Endodermal cell (in vitro differentiated cells): ENCODE data around the gene LRRC43. TPM values are rescaled to one million over a fixed set of nuclear protein-coding genes. Genes with fewer than 3 reads are reported as not detected.

Source experiments
- DNase-seq: peaks from one replicate; pipeline ENCODE4 v3.0.0-alpha.2; 2017
- H3K27ac ChIP-seq: 2 replicates; pipeline ENCODE4 v1.5.1; 2013; ENCODE audit warnings: mild to moderate bottlenecking, low read depth, low read length, moderate library complexity
- H3K27me3 ChIP-seq: 2 replicates; pipeline ENCODE4 v1.6.1; 2013; ENCODE audit warnings: mild to moderate bottlenecking, low read length, moderate library complexity; ENCODE audit not compliant: insufficient read depth, control insufficient read depth, poor library complexity, severe bottlenecking
- H3K36me3 ChIP-seq: 2 replicates; pipeline ENCODE4 v1.7.0; 2013; ENCODE audit warnings: mild to moderate bottlenecking, low read length, moderate library complexity; ENCODE audit not compliant: control insufficient read depth, insufficient read depth
- H3K4me1 ChIP-seq: one replicate; pipeline ENCODE4 v1.7.0; 2013; ENCODE audit warnings: low read length; ENCODE audit not compliant: control insufficient read depth, insufficient read depth
- H3K4me3 ChIP-seq: 2 replicates; pipeline ENCODE4 v1.5.1; 2013; ENCODE audit warnings: mild to moderate bottlenecking, low read length, moderate library complexity
- H3K9ac ChIP-seq: 2 replicates; pipeline ENCODE4 v1.6.1; 2013; ENCODE audit warnings: mild to moderate bottlenecking, low read length, moderate library complexity; ENCODE audit not compliant: poor library complexity, severe bottlenecking; ENCODE audit errors: extremely low read depth
- H3K9me3 ChIP-seq: 2 replicates; pipeline ENCODE4 v1.6.1; 2013; ENCODE audit warnings: mild to moderate bottlenecking, low read length, moderate library complexity; ENCODE audit not compliant: control insufficient read depth
- H3K27ac Mint-ChIP-seq: 2 replicates; pipeline ENCODE4 v1.8.0; 2020; ENCODE audit warnings: mixed read lengths
- H3K27me3 Mint-ChIP-seq: 2 replicates; pipeline ENCODE4 v1.8.0; 2021; ENCODE audit warnings: mild to moderate bottlenecking, mixed read lengths; ENCODE audit not compliant: insufficient read depth
- H3K36me3 Mint-ChIP-seq: 2 replicates; pipeline ENCODE4 v1.8.0; 2020; ENCODE audit warnings: low read depth, mixed read lengths
- H3K4me1 Mint-ChIP-seq: 2 replicates; pipeline ENCODE4 v1.8.0; 2020; ENCODE audit warnings: mixed read lengths
- H3K4me3 Mint-ChIP-seq: 2 replicates; pipeline ENCODE4 v1.8.0; 2020; ENCODE audit warnings: mild to moderate bottlenecking, moderate library complexity, mixed read lengths
- H3K9me3 Mint-ChIP-seq: 2 replicates; pipeline ENCODE4 v1.8.0; 2020; ENCODE audit warnings: mild to moderate bottlenecking, mixed read lengths
- CTCF ChIP-seq: fragments of 200-600 bp; sonication (generic); conservative IDR thresholded peaks from 2 replicates; pipeline ENCODE4 v1.5.0; 2021; ENCODE audit warnings: antibody characterized with exemption, mild to moderate bottlenecking
- WGBS, 2 experiments: methylation state at CpG; one replicate each; pipeline versions ENCODE4 v1.1.5 to v1.1.7; 2013; ENCODE audit warnings: missing lambda C conversion rate in 2 of 2, mixed read lengths in 1 of 2; ENCODE audit not compliant: insufficient coverage in 1 of 2, insufficient read length in 1 of 2; 5-methylcytosine and 5-hydroxymethylcytosine counted together
- total RNA-seq, 2 donors: library from RNA; stranded (reverse); fragmentation: NEBNext Ultra II Directional in 1 of 2; extraction: Animal tissue kit (Norgen Biotek cat#: 25700) in 1 of 2; gene quantifications; 2 replicates in 1 of 2; 3 replicates in 1 of 2; pipeline ENCODE4 v1.2.1, GENCODE V29; 2021

The LRRC43 gene
- total RNA-seq, 2 donors from 2014 or later = 1.5 to 2.4 TPM

DNA sequence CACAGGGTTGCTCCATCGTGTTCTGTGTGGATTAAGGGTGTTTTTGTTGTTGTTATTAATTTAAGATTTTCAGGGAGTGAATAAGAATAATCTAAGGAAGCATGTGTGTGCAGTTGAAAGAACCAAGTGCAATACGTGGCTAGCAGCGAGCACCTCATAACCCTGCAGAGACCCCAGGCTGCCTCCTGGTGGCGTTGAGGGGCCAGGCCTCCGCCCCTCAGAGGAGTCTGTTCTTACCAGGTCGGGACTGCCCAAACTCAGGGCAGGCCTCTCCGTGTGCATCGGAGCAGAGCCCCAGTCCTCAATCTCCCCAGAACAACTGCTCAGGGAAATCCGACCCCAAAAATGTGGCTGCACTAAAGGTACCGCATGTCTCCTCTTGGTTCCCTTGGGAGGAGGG, 45.7 kb upstream of the LRRC43 start:
- peaks cover 21% of the 10 kb centered on the region for H3K36me3 ChIP-seq
- DNase-seq = peak; percentile 90
- no peak overlapping the region for H3K27ac ChIP-seq
- peak; percentile 79 for TF ChIP-seq CTCF
- Mint-ChIP-seq H3K27ac (no peak overlapping the region), H3K27me3 (no peaks in the 10 kb centered on the region), H3K4me1 (no peaks in the 10 kb centered on the region), H3K9me3 (peaks cover 9% of the 10 kb centered on the region), H3K36me3 (peaks cover 43% of the 10 kb centered on the region), H3K4me3 (no peak overlapping the region)
- no peaks in the 10 kb centered on the region for H3K27me3 ChIP-seq
- no peak overlapping the region for H3K4me3 ChIP-seq
- H3K9me3 ChIP-seq = peaks cover 8% of the 10 kb centered on the region
- WGBS, 2 experiments = 70 to 76% methylated on average over 9 to 10 of the region's 10 CpGs
- no peak overlapping the region for H3K9ac ChIP-seq
- no peaks in the 10 kb centered on the region for H3K4me1 ChIP-seq

DNA sequence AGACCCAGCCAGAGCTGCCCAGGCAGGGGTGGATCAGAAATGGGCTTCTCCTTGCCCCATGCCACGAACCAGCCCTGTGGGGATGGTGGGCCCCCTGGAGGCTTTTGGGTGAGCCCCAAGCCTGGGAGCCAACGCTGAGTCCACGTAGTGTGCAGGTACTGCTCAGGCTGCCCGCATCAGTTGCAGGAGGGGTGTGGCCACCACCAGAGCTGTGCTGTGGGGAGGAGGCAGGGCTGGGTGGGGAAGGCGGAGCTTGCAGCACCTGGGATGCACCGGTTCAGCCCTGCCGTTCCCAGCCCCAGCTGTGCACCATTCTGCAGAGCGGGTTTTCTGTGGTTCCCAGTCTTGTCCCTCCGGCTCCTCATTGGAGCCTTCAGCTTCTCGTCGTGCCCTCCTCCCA, 45.2 kb upstream of the LRRC43 start:
- no peaks in the 10 kb centered on the region for H3K27me3 Mint-ChIP-seq
- Histone ChIP-seq H3K36me3 (peaks cover 25% of the 10 kb centered on the region), H3K27ac (no peak overlapping the region), H3K4me3 (no peak overlapping the region), H3K9me3 (peaks cover 13% of the 10 kb centered on the region), H3K27me3 (no peaks in the 10 kb centered on the region), H3K4me1 (no peaks in the 10 kb centered on the region), H3K9ac (no peak overlapping the region)
- no peak for TF ChIP-seq CTCF
- peaks cover 13% of the 10 kb centered on the region for H3K9me3 Mint-ChIP-seq
- H3K4me3 Mint-ChIP-seq = no peak overlapping the region
- WGBS, 2 experiments = 85 to 93% methylated on average over 3 to 11 of the region's 11 CpGs
- H3K36me3 Mint-ChIP-seq = peaks cover 47% of the 10 kb centered on the region
- no peaks in the 10 kb centered on the region for H3K4me1 Mint-ChIP-seq
- DNase-seq = peak; percentile 88
- no peak overlapping the region for H3K27ac Mint-ChIP-seq

DNA sequence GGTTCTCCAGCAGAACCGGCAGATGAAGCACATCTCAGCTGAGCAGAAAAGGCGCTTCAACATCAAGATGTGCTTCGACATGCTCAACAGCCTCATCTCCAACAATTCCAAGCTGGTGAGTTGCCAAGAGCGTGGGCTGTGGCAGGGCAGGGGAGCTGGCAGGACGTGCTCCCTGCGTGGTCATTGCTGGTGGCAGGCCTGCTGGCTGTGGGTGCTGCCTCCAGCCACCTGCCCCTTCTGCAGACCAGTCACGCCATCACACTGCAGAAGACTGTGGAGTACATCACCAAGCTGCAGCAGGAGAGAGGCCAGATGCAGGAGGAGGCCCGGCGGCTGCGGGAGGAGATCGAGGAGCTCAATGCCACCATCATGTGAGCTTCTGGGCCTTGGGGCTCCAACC, 44.7 kb upstream of the LRRC43 start:
- H3K27me3 ChIP-seq = no peaks in the 10 kb centered on the region
- 93 to 96% methylated on average over 8 to 11 of the region's 11 CpGs for WGBS, 2 experiments
- no peaks in the 10 kb centered on the region for H3K4me1 ChIP-seq
- H3K36me3 Mint-ChIP-seq = peaks cover 51% of the 10 kb centered on the region
- H3K36me3 ChIP-seq = peaks cover 30% of the 10 kb centered on the region
- H3K27me3 Mint-ChIP-seq = no peaks in the 10 kb centered on the region
- no peak overlapping the region for H3K27ac ChIP-seq
- H3K9ac ChIP-seq = no peak overlapping the region
- H3K4me3 Mint-ChIP-seq = no peak overlapping the region
- no peak for TF ChIP-seq CTCF
- peaks cover 18% of the 10 kb centered on the region for H3K9me3 Mint-ChIP-seq
- no peak overlapping the region for H3K27ac Mint-ChIP-seq
- no peak overlapping the region for H3K4me3 ChIP-seq
- peaks cover 18% of the 10 kb centered on the region for H3K9me3 ChIP-seq
- no peaks in the 10 kb centered on the region for H3K4me1 Mint-ChIP-seq
- no peak for DNase-seq
